Nephron (organoid): ENCODE results near the gene LTB4R2.
A peak's percentile ranks its signal among the peaks of the same experiment; 100 is the strongest.

Experiments used
- H3K27ac Mint-ChIP-seq, 3 experiments: 2 replicates each; pipeline ENCODE4 v1.8.0; 2020; ENCODE audit warnings: mixed read lengths in 3 of 3, mild to moderate bottlenecking in 2 of 3, moderate library complexity in 1 of 3
- H3K27me3 Mint-ChIP-seq: 2 replicates; pipeline ENCODE4 v1.8.0; 2021; ENCODE audit warnings: low read depth, mild to moderate bottlenecking, moderate library complexity, mixed read lengths
- H3K36me3 Mint-ChIP-seq: 2 replicates; pipeline ENCODE4 v1.8.0; 2020; ENCODE audit warnings: low read depth, mixed read lengths
- H3K4me1 Mint-ChIP-seq: 2 replicates; pipeline ENCODE4 v1.8.0; 2020; ENCODE audit warnings: mixed read lengths
- H3K4me3 Mint-ChIP-seq, 3 experiments: 2 replicates each; pipeline ENCODE4 v1.8.0; 2020; ENCODE audit warnings: mild to moderate bottlenecking in 3 of 3, mixed read lengths in 3 of 3, moderate library complexity in 2 of 3
- H3K9me3 Mint-ChIP-seq: 2 replicates; pipeline ENCODE4 v1.8.0; 2020; ENCODE audit warnings: mixed read lengths
- CTCF ChIP-seq, 3 experiments: fragments of 200-600 bp; sonication (generic); IDR thresholded peaks; one replicate each; pipeline ENCODE4 v1.5.0; 2021; ENCODE audit warnings: antibody characterized with exemption in 3 of 3; ENCODE audit not compliant: unreplicated experiment in 3 of 3

The LTB4R2 gene

GRCh38 chr14:24298892-24299254 is 11.1 kb upstream of the LTB4R2 start:
- TF ChIP-seq CTCF (IDR thresholded peaks at IDR 0.05; ENCODE audit: unreplicated experiment in 3 of 3), result no peak
- peaks cover 24% of the 10 kb centered on the region for H3K4me1 Mint-ChIP-seq
- H3K4me3 Mint-ChIP-seq, result peak overlapping the region; percentile 95 to 98 (median 95)
- peak overlapping the region; percentile 78 to 94 (median 86) for H3K27ac Mint-ChIP-seq
- H3K36me3 Mint-ChIP-seq, result peaks cover 33% of the 10 kb centered on the region
- no peaks in the 10 kb centered on the region for H3K9me3 Mint-ChIP-seq
- H3K27me3 Mint-ChIP-seq, result no peaks in the 10 kb centered on the region

- no peaks in the 10 kb centered on the region for H3K27me3 Mint-ChIP-seq
- peak within 1 kb of the TSS; percentile 95 to 98 (median 95) for H3K4me3 Mint-ChIP-seq
- no peak for TF ChIP-seq CTCF (IDR thresholded peaks at IDR 0.05; ENCODE audit: unreplicated experiment in 3 of 3)
- H3K27ac Mint-ChIP-seq, result peak within 1 kb of the TSS; percentile 78 to 94 (median 86)
- H3K4me1 Mint-ChIP-seq, result peaks cover 24% of the 10 kb centered on the region
- peaks cover 38% of the 10 kb centered on the region for H3K36me3 Mint-ChIP-seq
- H3K9me3 Mint-ChIP-seq, result no peaks in the 10 kb centered on the region
Measured at GRCh38 chr14:24299255-24300191, 10.4 kb upstream of the LTB4R2 start, which contains the start of the genes DHRS1 and NOP9. Gene DHRS1, minus strand, starts transcription at chr14:24299780. Its CDS starts 674 bp downstream, at chr14:24299106. Gene NOP9, plus strand, starts transcription at chr14:24299850. Its CDS starts 105 bp downstream, at chr14:24299955.

GRCh38 chr14:24300326-24300980 is 9.5 kb upstream of the LTB4R2 start:
- H3K27ac Mint-ChIP-seq, result peak overlapping the region in 2 of 3 experiments; percentile 45 to 86

GRCh38 chr14:24304019-24304387 is 5.9 kb upstream of the LTB4R2 start:
- no peak overlapping the region for H3K4me3 Mint-ChIP-seq
- H3K9me3 Mint-ChIP-seq, result no peaks in the 10 kb centered on the region
- TF ChIP-seq CTCF (IDR thresholded peaks at IDR 0.05; ENCODE audit: unreplicated experiment in 3 of 3), result no peak
- H3K4me1 Mint-ChIP-seq, result peaks cover 19% of the 10 kb centered on the region
- H3K27ac Mint-ChIP-seq, result no peak overlapping the region
- no peaks in the 10 kb centered on the region for H3K27me3 Mint-ChIP-seq
- H3K36me3 Mint-ChIP-seq, result peaks cover 55% of the 10 kb centered on the region

More at GRCh38 chr14:24300326-24300980, 9.5 kb upstream of the LTB4R2 start:
- no peaks in the 10 kb centered on the region for H3K9me3 Mint-ChIP-seq
- H3K4me3 Mint-ChIP-seq, result peak overlapping the region; percentile 95 to 98 (median 95)
- TF ChIP-seq CTCF (IDR thresholded peaks at IDR 0.05; ENCODE audit: unreplicated experiment in 3 of 3), result no peak
- peaks cover 41% of the 10 kb centered on the region for H3K36me3 Mint-ChIP-seq
- no peaks in the 10 kb centered on the region for H3K27me3 Mint-ChIP-seq
- H3K4me1 Mint-ChIP-seq, result peaks cover 24% of the 10 kb centered on the region

- peak overlapping the region in 2 of 3 experiments; percentile 5 to 65 for H3K4me3 Mint-ChIP-seq
- no peaks in the 10 kb centered on the region for H3K27me3 Mint-ChIP-seq
- peaks cover 5% of the 10 kb centered on the region for H3K4me1 Mint-ChIP-seq
- no peak for TF ChIP-seq CTCF (IDR thresholded peaks at IDR 0.05; ENCODE audit: unreplicated experiment in 3 of 3)
- H3K9me3 Mint-ChIP-seq, result no peaks in the 10 kb centered on the region
- peaks cover 51% of the 10 kb centered on the region for H3K36me3 Mint-ChIP-seq
- peak overlapping the region; percentile 39 to 90 (median 45) for H3K27ac Mint-ChIP-seq
Measured at GRCh38 chr14:24307156-24307574, 2.8 kb upstream of the LTB4R2 start.
